ENCODE results near the gene RPH3AL.
"Not testable (repeated sequence)": the region's sequence is repeated elsewhere in the genome, so short reads cannot be mapped to it uniquely, and the experiment has no call there.

The RPH3AL gene

DNA sequence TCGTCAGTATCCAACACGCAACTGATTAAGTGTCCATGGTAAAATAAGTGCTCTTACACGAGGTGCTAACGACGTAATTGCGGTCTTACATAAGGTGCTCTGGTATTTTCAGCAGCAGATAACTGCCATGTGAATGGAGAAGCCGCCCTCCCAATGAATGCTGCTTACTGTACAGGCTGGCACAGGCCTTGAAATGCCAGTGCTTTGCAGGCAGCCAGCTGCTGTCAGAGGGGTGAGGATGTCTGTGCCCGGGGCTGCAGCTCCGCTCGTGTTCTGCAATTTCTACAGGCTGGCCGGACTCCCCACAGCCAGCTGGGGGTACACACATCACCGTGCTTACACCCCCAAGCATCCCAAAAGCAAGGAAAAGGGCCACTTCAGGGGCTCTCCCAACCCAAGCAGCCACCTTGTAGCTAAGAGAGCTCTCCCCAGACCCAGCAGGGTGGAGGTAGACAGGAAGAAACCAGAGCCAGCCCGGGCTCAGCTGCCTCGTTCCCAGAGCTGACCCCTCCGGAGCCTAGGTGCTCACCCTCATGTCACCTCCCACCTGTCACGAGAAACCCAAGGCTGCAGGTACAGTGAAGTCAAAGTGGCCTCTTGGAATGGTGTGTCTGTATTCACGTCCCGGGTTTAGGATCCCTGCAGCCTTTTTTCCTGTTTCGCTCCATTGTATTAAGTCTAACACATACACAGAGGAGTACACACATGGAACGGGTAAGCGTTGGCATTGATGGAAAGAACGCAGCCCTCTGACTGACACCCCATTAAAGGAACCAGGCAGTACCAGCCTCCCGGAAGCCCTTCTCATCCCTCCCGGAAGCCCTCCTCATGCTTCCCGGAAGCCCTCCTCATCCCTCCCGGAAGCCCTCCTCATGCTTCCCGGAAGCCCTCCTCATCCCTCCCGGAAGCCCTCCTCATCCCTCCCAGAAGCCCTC, 27.2 kb upstream of the RPH3AL start:
- no peak for DNase-seq (ENCODE audit: low read depth, low spot score)

DNA sequence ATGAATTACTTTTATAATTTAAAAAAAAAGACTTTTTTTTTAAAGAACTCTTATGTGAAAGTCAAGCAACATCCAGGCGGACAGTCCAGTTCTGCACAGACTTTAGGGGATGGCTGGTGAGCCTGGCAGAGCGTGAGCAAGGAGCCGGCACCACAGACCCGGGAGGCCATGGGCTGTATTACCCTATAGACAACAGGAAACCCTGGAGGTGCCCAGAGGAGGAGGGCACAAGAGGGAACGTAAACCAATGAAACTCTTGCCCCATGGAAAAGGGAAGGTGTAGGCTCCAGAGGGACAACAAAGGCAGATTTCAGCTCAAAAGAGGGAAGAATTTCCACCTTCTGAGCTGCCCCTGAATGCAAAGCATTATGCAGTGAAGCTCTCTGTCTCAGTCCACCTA, 25.5 kb upstream of the RPH3AL start:
- no peak for DNase-seq (ENCODE audit: low read depth, low spot score)

DNA sequence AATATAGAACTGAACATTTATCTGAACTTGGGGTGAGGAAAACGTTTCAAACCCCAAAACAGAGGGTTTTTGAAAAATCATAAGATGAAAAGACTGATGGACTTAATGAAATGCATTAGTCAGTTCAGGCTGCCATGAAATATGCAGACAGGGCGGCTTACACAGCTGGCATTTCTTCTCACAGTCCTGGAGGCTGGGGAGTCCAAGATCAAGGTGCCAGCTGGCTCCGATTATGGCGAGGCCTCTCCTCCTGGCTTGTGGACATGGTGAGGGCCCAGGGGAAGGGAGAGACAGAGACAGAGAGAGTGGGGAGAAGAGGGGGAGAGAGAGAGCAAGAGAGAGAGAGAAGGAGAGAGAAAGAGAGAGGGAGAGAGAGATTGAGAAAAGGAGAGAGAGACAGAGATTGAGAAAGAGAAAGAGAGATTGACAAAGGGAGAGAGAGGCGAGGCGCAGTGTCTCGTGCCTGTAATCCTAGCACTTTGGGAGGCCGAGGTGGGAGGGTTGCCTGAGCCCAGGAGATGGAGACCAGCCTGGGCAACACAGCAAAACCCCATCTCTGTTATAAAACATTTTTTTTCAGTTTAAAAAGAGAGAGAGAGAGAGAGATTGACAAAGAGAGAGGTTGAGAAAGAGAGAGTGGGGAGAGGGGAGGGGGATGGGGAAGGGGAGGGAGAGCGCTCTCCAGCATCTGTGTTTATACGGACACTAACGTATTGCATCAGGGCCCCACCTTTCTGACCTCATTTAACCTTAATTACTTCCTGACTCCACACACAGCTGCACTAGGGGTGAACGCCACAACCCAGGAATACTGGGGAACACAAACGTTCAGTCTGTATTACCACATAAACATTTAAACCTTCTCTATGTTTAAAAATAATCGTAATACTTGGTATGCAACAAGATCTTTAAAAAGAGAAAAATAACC, 24.6 kb upstream of the RPH3AL start:
- DNase-seq (ENCODE audit: low read depth, low spot score): peak; percentile 21

DNA sequence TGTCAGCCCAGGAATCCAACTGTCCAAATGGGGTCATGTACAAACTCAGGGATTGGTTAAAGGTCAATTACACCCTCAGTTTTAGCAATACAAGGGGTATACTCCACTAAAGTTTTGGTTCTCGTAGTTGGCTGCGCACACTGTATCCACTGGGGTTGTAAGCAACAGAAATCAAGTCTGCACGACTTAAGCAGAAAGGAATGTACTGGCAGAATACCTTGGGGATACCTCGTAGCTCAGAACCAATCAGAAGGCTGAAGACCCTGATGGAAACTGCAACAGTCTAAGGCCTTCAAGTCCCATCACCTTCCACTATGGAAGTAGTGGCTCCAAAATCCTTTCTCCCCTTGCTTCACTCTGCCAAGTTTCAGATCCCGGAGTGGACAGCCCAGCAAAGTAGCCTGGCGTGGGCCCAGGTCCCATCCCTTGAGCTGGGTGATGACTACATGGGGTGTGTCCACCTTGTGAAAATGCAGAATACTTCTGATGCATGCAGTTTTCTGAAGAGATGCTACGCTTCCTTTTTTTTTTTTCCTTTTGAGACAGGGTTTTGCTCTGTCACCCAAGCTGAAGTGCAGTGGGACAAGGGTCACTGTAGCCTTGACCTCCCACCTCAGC, 21.1 kb upstream of the RPH3AL start:
- no peak for DNase-seq (ENCODE audit: low read depth, low spot score)

DNA sequence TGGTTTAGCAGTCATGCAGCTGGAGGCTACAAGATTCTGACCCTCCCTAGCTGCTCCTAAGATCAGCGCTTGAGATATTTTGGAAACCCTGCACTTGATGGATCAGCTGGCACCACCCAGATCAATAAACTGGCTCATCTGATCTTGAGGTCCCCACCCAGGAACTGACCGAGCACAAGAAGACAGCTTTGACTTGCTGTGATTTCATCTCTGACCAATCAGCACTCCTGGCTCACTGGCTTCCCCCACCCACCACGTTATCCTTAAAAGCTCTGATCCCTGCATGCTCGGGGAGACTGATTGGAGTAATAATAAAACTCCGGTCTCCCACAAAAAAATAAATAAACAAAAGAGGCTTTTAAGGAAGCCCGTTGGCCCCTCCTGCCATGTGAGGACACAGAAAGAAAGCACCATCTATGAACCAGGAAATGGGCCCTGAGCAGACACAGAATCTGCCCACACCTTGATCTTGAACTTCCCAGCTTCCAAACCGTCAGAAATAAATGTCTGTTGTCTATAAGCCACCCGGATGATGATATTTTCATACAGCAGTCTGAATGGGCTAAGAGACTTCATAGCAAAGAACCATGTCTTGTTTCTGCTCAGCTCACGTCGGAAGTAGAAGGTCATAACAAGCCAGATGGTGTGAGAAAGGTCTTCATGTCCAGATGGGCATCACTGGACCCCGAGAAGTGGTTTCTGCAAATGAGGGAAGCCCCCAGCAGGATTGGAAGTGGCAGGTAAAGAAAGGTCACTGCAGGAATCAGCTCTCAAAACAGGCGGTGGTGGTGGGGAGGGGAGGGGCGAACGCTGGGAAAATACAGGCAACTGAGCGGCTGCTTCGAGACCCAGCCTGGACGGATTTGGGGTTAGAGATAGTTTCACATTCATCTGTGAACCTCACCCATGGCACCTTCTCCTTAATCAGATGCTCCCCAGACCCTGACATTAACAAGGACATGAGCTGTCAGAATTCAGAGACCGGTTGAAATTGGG, 19.8 kb upstream of the RPH3AL start:
- DNase-seq (ENCODE audit: low read depth, low spot score): no peak

DNA sequence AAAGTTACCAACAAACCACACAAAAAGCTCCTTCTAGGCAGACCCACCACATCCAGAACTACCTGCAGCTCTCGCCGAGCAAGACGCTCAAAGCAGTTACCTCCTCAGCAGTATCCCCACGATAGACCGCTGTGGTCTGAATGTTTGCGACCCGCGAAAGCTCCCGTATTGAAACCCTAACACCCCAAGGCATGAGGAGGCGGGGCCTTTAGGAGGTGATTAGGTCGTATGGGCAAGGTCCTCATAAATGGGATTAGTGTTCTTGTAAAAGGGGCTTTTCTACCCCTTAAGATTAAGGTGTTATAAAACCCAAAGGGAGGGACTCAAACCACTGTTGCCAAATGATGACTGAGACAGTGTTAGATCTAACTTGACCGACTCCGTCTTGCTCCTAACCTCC, 19.0 kb upstream of the RPH3AL start:
- DNase-seq (ENCODE audit: low read depth, low spot score): no peak

DNA sequence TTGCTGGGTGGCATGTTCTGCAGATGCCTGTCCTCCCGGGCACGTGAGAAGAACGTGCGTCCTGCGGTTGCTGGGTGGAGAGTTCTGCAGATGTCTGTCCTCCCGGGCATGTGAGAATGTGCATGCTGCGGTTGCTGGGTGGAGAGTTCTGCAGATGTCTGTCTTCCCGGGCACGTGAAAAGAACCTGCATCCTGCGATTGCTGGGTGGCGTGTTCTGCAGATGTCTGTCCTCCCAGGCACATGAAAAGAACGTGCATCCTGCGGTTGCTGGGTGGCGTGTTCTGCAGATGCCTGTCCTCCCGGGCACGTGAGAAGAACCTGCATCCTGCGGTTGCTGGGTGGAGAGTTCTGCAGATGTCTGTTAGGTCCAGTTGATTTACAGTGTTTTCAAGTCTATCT, 15.0 kb upstream of the RPH3AL start:
- not testable (repeated sequence) for DNase-seq (ENCODE audit: low read depth, low spot score)

DNA sequence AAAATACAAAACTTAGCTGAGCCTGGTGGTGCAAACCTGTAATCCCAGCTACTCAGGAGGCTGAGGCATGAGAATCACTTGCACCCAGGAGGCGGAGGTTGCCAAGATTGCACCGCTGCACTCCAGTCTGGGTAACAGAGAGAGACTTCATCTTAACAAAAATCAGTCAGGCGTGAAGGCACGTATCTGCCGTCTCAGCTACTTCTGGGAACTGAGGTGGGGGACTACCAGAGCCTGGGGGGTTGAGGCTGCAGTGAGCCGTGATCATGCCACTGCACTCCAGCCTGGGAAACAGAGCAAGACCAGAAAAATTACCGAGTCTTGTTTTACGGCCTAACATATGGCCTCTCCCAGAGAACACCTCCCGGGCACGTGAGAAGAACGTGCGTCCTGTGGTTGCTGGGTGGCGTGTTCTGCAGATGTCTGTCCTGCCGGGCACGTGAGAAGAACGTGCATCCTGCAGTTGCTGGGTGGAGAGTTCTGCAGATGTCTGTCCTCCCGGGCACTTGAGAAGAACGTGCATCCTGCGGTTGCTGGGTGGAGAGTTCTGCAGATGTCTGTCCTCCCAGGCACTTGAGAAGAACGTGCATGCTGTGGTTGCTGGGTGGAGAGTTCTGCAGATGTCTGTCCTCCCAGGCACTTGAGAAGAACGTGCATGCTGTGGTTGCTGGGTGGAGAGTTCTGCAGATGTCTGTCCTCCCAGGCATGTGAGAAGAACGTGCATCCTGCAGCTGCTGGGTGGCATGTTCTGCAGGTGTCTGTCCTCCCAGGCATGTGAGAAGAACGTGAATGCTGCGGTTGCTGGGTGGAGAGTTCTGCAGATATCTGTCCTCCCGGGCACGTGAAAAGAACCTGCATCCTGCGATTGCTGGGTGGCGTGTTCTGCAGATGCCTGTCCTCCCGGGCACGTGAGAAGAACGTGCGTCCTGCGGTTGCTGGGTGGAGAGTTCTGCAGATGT, 14.3 kb upstream of the RPH3AL start:
- DNase-seq (ENCODE audit: low read depth, low spot score): not testable (repeated sequence)

DNA sequence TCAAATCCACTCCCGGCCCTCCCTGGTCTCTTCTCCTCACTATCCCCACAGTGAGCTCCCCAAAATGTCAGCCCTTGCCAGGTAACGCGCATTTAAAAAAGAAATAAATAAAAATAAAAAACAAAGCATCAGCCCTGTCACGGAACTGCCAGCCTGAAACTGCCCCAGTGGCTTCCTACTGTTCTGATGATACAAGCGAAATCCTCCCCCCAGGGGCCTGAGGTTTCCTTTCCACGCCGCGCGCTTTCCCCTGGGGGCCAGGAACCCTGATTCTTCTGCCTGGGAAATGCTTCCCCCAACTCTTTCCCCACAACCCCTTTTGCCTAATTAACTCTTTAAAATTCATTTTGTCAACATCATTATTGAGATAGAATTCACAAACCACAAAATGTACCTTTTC, 12.2 kb upstream of the RPH3AL start:
- DNase-seq (ENCODE audit: low read depth, low spot score): no peak

DNA sequence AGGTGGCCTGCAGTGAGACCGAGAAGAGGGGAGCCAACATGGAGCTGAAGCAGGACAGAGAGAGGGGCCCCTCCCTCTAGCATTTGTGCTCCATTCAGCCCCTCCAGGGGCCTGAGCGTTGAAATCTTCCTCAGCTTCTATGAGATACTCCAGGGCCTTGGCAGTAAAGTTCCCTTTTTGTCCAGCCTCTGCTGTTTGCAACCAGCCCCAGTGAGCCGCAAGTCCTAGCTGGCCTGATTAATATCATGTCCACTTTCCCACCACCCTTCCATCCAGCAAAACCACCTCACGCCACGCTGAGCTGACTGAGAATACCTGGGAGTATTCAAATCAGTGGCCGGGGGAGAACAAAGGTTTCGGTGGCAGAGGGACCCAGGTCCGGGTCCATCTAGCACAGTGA, 11.7 kb upstream of the RPH3AL start:
- DNase-seq (ENCODE audit: low read depth, low spot score): no peak

DNA sequence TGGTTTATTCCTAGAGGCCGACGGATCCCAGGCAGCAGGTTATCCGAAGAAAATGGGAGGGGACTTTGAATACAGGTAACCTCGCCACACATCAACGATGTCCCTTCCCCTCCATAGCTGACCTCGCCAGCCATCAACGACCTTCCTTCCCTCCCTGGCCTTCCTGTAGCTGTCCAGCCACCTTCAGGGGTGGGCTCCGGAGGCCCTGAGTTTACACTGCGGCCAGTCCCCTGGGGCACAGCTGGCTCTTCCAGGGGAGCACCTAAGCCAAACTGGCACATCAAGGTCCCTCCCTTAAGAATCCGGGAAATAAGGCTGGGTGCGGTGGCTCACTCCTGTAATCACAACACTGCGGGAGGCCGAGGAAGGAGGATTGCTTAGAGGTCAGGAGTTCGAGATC, 10.1 kb upstream of the RPH3AL start:
- DNase-seq (ENCODE audit: low read depth, low spot score): no peak

DNA sequence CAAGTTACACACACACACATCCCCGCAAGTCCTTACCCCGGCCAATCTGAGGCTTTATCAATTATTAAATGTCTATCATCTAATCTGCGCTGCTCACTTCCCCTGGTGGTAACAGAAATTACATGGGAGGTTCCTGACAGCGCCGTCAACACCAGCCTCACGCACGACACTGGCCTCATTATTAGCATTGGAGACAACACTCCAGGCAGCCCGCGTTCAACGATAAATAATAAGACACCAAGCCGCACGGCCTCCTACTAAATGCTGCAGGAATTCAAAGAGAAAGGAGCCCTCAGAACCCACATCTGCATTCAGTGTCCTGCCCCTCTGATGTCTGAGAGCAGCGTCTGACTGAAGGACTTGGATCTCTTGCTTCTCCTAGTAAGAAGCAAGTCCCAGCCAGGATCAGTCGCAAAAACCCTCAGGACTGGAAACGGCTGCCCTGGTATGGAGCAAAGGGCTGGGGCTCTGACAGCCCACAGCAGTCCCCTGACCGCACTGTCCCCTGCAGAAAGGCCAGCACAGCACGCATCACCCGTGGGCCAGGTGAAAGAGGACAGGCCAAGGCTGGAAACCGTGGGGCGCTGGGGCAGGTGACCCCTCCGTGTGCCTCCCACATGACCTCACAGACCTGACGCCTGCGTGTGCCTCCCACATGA, 7.6 kb upstream of the RPH3AL start:
- DNase-seq (ENCODE audit: low read depth, low spot score): no peak

DNA sequence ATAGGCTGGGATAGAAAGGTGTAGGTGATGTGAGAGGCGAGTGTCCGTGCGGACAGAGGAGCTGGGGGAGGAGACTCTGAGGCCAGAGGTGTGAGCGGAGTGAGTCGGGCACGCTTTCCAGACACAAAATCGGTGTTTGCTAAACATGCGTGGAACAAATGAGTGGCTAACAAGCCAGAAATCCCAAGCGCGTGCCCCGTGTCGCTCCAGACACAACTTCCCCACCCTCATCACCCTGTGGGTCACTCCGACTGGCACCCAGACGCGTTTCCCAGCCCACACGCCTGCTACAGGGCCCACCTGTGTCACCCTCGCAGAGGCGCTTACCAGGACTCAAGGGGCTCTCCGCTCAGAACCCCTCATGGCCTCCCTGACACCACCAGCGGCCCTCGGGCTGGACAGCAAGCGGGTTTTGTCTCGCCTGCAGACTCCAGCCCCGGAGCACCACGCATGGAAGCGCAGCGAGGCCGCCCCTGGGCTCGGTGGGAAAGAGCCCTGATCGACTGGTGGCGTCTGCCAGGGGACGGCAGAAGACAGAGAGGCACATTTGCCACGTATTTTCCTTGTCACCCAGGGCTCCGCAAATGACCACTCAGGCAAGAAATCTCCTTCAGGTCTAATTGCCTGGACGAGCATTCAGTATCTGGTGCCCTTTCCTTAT, 6.0 kb upstream of the RPH3AL start:
- DNase-seq (ENCODE audit: low read depth, low spot score): no peak

DNA sequence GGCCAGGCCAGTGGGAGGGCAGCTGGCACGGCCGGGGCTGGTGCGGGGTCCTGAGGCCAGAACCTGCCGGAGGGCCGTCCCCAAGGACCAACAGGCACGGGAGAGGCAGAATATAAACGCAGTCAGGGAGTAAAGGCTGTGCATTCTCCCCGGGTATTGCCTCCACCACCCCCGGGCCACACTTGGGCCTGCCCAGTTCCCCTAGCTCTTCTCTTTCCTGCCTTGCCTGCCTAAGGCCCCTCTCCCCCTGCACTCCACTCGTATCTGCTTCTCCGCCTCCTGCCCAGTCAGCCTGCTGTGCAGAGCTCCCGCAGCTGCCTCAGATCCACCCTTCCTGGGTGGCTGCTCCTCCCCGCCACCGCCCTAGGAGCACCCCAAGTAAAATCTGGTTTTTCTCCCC, 5.0 kb upstream of the RPH3AL start:
- DNase-seq (ENCODE audit: low read depth, low spot score): no peak

DNA sequence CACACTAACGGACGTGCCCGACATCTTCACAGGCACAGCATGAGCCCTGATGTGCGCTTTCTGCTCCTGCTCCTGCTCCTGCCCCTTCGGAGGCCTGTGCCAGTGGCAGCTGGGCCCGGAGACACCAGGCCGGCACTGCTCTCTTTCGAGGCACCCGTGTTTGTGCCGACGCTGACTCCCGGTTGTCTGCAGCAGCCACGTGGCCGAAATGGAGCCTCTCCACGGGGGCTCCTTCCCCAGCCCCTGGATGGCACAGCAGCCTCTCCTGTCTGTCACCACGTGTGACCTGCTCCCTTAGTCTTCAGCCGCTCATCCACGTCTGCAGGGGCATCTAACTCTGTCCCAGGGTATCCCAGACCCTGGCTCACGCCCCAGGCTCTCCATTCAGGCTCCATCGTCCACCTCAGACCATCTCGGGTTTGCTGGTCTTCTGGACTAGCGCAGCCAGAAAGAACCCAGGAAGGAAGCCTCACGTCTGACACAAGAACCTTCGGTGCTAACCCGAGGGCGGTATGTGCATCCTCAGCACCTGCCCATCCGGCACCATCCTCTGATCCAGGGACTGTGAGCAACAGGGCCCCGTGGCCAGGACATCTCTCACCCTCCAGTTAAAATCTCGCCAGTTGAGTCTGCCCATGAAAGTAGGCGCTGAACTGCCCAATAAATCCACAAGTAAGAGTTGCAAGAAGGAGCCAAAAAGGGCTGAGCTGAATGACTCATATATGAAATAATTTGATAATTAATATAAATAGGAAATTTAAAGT, 4.2 kb upstream of the RPH3AL start:
- no peak for DNase-seq (ENCODE audit: low read depth, low spot score)

DNA sequence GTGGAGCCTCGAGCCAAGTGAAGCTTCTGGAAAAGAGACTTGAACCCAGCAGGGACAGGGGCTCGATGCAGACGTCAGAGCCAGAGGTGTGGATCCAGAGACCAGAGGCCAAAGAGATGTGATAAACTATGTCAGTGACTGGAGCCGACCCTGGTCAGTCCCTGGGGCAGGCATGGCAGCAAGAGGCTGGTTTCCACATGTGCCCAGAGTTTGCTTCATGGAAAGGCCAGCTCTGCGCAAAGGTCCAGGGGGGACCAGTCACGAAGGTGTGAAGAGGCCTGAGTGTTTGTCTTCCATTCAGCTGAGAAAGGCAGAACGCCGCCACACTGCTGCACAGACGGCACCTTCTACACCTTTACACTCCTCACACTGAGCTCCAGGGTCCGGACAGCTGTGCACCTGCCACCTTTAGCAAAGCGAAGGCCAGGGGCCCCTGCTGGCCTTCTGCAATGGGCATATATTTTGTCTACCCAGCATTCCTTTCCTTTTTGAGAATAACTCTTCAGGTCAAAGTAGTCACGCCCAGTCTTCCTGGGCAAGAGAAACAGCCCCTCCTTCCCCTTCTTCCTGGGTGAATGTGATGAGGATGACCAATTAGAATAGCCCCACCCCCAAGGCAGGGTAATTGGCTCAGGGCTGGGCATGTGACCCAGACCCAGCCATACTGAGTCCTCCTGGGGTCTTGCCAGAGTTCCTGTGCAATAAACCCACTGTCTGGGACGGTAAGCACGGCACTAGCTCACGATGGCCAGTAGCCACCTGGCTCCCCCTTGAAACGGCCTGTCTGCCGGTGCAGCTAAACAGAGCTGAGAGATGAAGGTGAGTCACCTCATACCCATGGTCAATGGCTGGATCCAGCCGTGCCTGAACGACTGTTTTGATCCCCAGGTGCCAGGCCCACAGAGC, 2.3 kb upstream of the RPH3AL start:
- DNase-seq (ENCODE audit: low read depth, low spot score): no peak

DNA sequence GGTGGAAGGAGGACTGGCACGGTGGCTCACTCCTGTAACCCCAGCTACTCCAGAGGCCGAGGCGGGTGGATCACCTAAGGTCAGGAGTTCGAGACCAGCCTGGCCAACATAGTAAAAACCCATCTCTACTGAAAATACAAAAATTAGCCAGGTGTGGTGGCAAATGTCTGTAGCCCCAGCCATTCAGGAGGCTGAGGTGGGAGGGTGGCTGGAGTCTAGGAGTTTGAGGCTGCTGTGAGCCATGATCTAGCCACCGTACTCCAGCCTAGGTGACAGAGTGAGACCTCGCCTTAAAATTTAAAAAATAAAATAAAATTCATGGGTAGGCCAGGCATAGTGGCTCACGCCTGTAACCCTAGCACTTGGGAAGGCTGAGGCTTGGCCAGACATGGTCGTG, 1.2 kb upstream of the RPH3AL start:
- DNase-seq (ENCODE audit: low read depth, low spot score): no peak

Measured in astrocyte of the hippocampus (primary cell).